HepG2 (cell line): ENCODE measurements around the gene PLCG1. TPM values are rescaled to one million over a fixed set of nuclear protein-coding genes. Genes with fewer than 3 reads are reported as not detected.
A peak's percentile ranks its signal among the peaks of the same experiment; 100 is the strongest.

Source experiments
- ATF3 ChIP-seq: sonication (generic); formaldehyde crosslinking; IDR thresholded peaks from 2 replicates; pipeline ENCODE4 v1.4.0; 2020; ENCODE audit warnings: missing genetic modification reagents
- ATM ChIP-seq: fragments of 450-650 bp; IDR thresholded peaks from 2 replicates; pipeline ENCODE4 v1.7.1; 2017; ENCODE audit warnings: mild to moderate bottlenecking, borderline replicate concordance
- CBX5 ChIP-seq: sonication (generic); formaldehyde crosslinking; IDR thresholded peaks from 2 replicates; pipeline ENCODE4 v1.4.0; 2020; ENCODE audit warnings: missing genetic modification reagents, borderline replicate concordance
- DRAP1 ChIP-seq: IDR thresholded peaks from 2 replicates; pipeline ENCODE4 v1.6.1; 2016; ENCODE audit warnings: missing genetic modification reagents, missing compliant biosample characterization
- EEA1 ChIP-seq: sonication (generic); formaldehyde crosslinking; IDR thresholded peaks from 2 replicates; pipeline ENCODE4 v1.5.1; 2020; ENCODE audit warnings: mild to moderate bottlenecking, missing genetic modification reagents, borderline replicate concordance
- GABPA ChIP-seq, 2 experiments: IDR thresholded peaks; 2 replicates each; pipeline ENCODE4 v1.6.1; 2011 to 2016; ENCODE audit warnings: low read depth in 2 of 2, low read length in 1 of 2, missing biosample characterization in 1 of 2, missing genetic modification characterization in 1 of 2
- GRHL1 ChIP-seq: sonication (generic); formaldehyde crosslinking; conservative IDR thresholded peaks from 2 replicates; pipeline ENCODE4 v1.8.0; 2022; ENCODE audit warnings: missing genetic modification reagents
- PAX8 ChIP-seq: sonication (generic); formaldehyde crosslinking; IDR thresholded peaks from 2 replicates; pipeline ENCODE4 v1.8.0; 2022; ENCODE audit warnings: mild to moderate bottlenecking, missing genetic modification reagents, borderline replicate concordance
- RFXAP ChIP-seq: sonication (generic); formaldehyde crosslinking; IDR thresholded peaks from 2 replicates; pipeline ENCODE4 v1.4.0; 2020; ENCODE audit warnings: missing genetic modification reagents, borderline replicate concordance
- SP140L ChIP-seq: sonication (generic); formaldehyde crosslinking; IDR thresholded peaks from 2 replicates; pipeline ENCODE4 v1.4.0; 2020; ENCODE audit warnings: missing genetic modification reagents, borderline replicate concordance
- SUZ12 ChIP-seq: fragments of 150-350 bp; IDR thresholded peaks from 2 replicates; pipeline ENCODE4 v1.6.1; 2014; ENCODE audit warnings: low read depth, low read length
- TBX3 ChIP-seq: fragments of 450-650 bp; IDR thresholded peaks from 2 replicates; pipeline ENCODE4 v1.6.1; 2017; ENCODE audit warnings: antibody characterized with exemption, mild to moderate bottlenecking, inconsistent platforms, borderline replicate concordance
- TOPORS ChIP-seq: sonication (generic); formaldehyde crosslinking; IDR thresholded peaks from 2 replicates; pipeline ENCODE4 v1.8.0; 2023; ENCODE audit warnings: mild to moderate bottlenecking, missing genetic modification reagents
- TRIM24 ChIP-seq: sonication (generic); formaldehyde crosslinking; IDR thresholded peaks from 2 replicates; pipeline ENCODE4 v1.8.0; 2022; ENCODE audit warnings: mild to moderate bottlenecking, missing genetic modification reagents
- ZKSCAN8 ChIP-seq: IDR thresholded peaks from 2 replicates; pipeline ENCODE4 v1.6.1; 2016; ENCODE audit warnings: borderline replicate concordance, missing genetic modification reagents, missing compliant biosample characterization
- ZNF205 ChIP-seq: IDR thresholded peaks from 2 replicates; pipeline ENCODE4 v1.6.1; 2018; ENCODE audit warnings: missing biosample characterization, missing genetic modification reagents
- ZNF337 ChIP-seq: sonication (generic); formaldehyde crosslinking; IDR thresholded peaks from 2 replicates; pipeline ENCODE4 v1.5.1; 2020; ENCODE audit warnings: missing genetic modification reagents, low read depth, mild to moderate bottlenecking, borderline replicate concordance
- polyA plus RNA-seq, 8 experiments: library from polyadenylated mRNA; depleted of rRNA in 3 of 8; stranded (reverse) in 7 of 8; unstranded in 1 of 8; fragments of >200 nt; fragmentation: Illumina TruSeq in 4 of 8; extraction: Trizol in 4 of 8; gene quantifications; 2 replicates each; pipeline versions ENCODE4 v1.2.1 to v1.2.3, GENCODE V29; 2011 to 2016; ENCODE audit warnings: low read depth in 4 of 8, missing spikeins in 1 of 8, mixed read lengths in 1 of 8; ENCODE audit not compliant: insufficient read depth in 1 of 8
- total RNA-seq, 5 experiments: library from RNA; depleted of rRNA; stranded (reverse); fragments of >200 nt; fragmentation: Illumina TruSeq; extraction: Trizol; gene quantifications; 2 replicates each; pipeline ENCODE4 v1.2.3, GENCODE V29; 2016; ENCODE audit warnings: low read depth in 1 of 5
- TF ChIP-seq, protein P1 (sequence below): sonication (generic); formaldehyde crosslinking; IDR thresholded peaks from 2 replicates; pipeline ENCODE4 v1.4.0; 2020; ENCODE audit warnings: mild to moderate bottlenecking, missing genetic modification reagents
- TF ChIP-seq, protein P2 (sequence below): sonication (generic); formaldehyde crosslinking; IDR thresholded peaks from 2 replicates; pipeline ENCODE4 v1.5.0; 2020; ENCODE audit warnings: missing genetic modification reagents
- TF ChIP-seq, protein P3 (sequence below): sonication (generic); formaldehyde crosslinking; IDR thresholded peaks from 2 replicates; pipeline ENCODE4 v1.5.0; 2020; ENCODE audit warnings: mild to moderate bottlenecking, missing genetic modification reagents

PLCG1 gene
- total and polyA plus RNA-seq, 2 of the 13 experiments (the other 11 are each of a cell fraction or from before 2014, with no cell fraction given): 85.3 to 158 TPM

DNA sequence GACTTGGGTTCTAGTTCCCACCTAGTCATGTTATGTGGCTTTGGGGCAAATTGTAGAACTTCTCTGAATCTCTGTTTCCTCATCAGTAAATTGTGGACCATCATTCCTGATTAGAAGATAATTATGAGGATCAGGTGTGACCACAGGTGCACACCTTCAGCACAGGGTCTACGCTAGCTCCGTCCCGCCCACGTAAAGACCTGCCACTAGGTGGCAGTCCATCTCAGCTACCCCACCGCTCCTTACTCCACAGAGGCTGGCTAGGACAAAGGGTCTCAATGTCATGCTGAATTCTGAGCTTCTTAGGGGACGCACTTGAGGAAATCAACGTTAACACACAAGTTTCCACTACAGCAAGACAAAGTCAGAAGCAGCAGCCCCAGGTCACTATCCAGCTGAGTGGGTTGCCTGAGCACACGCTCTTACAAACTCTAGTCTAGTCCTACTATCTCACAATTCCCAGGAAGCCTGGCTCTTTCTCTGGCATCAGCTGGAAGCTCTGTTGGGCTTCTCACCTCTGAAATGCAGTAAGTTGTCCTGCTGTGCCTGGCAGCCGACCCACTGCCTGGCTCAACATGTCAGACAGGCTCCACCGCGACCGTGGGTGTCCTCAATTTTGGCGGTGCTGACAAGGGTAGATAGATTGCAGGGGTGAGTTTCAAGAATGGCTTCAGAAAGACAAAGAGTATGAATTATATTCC is 2.0 kb upstream of the PLCG1 start (continued):
- no peak for TF ChIP-seq SUZ12
- no peak for TF ChIP-seq GABPA (IDR thresholded peaks at IDR 0.05; ENCODE audit: low read depth, low read length)
- no peak for TF ChIP-seq GABPA (CRISPR knock-in tag; IDR thresholded peaks at IDR 0.05; ENCODE audit: low read depth)
- peak; percentile 78 for TF ChIP-seq ZNF205
- peak; percentile 15; the same call in 1 of the 2 replicates for TF ChIP-seq PAX8 (CRISPR knock-in tag)
- TF ChIP-seq TRIM24 (CRISPR knock-in tag): no peak
- TF ChIP-seq, protein P1, sequence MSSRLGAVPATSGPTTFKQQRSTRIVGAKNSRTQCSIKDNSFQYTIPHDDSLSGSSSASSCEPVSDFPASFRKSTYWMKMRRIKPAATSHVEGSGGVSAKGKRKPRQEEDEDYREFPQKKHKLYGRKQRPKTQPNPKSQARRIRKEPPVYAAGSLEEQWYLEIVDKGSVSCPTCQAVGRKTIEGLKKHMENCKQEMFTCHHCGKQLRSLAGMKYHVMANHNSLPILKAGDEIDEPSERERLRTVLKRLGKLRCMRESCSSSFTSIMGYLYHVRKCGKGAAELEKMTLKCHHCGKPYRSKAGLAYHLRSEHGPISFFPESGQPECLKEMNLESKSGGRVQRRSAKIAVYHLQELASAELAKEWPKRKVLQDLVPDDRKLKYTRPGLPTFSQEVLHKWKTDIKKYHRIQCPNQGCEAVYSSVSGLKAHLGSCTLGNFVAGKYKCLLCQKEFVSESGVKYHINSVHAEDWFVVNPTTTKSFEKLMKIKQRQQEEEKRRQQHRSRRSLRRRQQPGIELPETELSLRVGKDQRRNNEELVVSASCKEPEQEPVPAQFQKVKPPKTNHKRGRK (CRISPR knock-in tag): no peak
- TF ChIP-seq TBX3: 0 out of 2 replicates have a peak, but pooled peaks have one; percentile 20
- TF ChIP-seq TOPORS (CRISPR knock-in tag): no peak
- TF ChIP-seq ATM: no peak
- TF ChIP-seq ATF3 (CRISPR knock-in tag): peak; percentile 6; the same call in 1 of the 2 replicates
- TF ChIP-seq, protein P2, sequence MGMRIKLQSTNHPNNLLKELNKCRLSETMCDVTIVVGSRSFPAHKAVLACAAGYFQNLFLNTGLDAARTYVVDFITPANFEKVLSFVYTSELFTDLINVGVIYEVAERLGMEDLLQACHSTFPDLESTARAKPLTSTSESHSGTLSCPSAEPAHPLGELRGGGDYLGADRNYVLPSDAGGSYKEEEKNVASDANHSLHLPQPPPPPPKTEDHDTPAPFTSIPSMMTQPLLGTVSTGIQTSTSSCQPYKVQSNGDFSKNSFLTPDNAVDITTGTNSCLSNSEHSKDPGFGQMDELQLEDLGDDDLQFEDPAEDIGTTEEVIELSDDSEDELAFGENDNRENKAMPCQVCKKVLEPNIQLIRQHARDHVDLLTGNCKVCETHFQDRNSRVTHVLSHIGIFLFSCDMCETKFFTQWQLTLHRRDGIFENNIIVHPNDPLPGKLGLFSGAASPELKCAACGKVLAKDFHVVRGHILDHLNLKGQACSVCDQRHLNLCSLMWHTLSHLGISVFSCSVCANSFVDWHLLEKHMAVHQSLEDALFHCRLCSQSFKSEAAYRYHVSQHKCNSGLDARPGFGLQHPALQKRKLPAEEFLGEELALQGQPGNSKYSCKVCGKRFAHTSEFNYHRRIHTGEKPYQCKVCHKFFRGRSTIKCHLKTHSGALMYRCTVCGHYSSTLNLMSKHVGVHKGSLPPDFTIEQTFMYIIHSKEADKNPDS (CRISPR knock-in tag): no peak
- TF ChIP-seq SP140L (CRISPR knock-in tag): no peak
- TF ChIP-seq RFXAP (CRISPR knock-in tag): no peak
- no peak for TF ChIP-seq ZNF337
- TF ChIP-seq ZKSCAN8 (CRISPR knock-in tag): 0 out of 2 replicates have a peak, but pooled peaks have one; percentile 31
- TF ChIP-seq DRAP1 (CRISPR knock-in tag): 0 out of 2 replicates have a peak, but pooled peaks have one; percentile 14
- no peak for TF ChIP-seq EEA1 (CRISPR knock-in tag)
- TF ChIP-seq, protein P3, sequence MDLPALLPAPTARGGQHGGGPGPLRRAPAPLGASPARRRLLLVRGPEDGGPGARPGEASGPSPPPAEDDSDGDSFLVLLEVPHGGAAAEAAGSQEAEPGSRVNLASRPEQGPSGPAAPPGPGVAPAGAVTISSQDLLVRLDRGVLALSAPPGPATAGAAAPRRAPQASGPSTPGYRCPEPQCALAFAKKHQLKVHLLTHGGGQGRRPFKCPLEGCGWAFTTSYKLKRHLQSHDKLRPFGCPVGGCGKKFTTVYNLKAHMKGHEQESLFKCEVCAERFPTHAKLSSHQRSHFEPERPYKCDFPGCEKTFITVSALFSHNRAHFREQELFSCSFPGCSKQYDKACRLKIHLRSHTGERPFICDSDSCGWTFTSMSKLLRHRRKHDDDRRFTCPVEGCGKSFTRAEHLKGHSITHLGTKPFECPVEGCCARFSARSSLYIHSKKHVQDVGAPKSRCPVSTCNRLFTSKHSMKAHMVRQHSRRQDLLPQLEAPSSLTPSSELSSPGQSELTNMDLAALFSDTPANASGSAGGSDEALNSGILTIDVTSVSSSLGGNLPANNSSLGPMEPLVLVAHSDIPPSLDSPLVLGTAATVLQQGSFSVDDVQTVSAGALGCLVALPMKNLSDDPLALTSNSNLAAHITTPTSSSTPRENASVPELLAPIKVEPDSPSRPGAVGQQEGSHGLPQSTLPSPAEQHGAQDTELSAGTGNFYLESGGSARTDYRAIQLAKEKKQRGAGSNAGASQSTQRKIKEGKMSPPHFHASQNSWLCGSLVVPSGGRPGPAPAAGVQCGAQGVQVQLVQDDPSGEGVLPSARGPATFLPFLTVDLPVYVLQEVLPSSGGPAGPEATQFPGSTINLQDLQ (CRISPR knock-in tag): no peak
- no peak for TF ChIP-seq GRHL1
- no peak for TF ChIP-seq CBX5
